H1 (cell line): ENCODE data around the gene ECE2. TPM values are rescaled to one million over a fixed set of nuclear protein-coding genes. Genes with fewer than 3 reads are reported as not detected.

Experiments
- BACH1 ChIP-seq: IDR thresholded peaks from 2 replicates; pipeline ENCODE4 v1.6.1; 2012; ENCODE audit warnings: low read length, improper control_type of control experiment
- CBX8 ChIP-seq: fragments of 300-800, 300-1000 bp; sonication (generic); IDR thresholded peaks from 2 replicates; pipeline ENCODE4 v1.7.1; 2016; ENCODE audit warnings: low read depth, low read length, borderline replicate concordance
- CREB1 ChIP-seq: IDR thresholded peaks from 2 replicates; pipeline ENCODE4 v1.6.1; 2012; ENCODE audit warnings: inconsistent platforms
- KDM1A ChIP-seq: fragments of 200-600, 300-600 bp; sonication (generic); IDR thresholded peaks from 2 replicates; pipeline ENCODE4 v1.7.1; 2016; ENCODE audit warnings: mild to moderate bottlenecking, low read length, borderline replicate concordance
- MAX ChIP-seq: IDR thresholded peaks from 2 replicates; pipeline ENCODE4 v1.6.1; 2012; ENCODE audit warnings: inconsistent platforms
- TCF12 ChIP-seq: IDR thresholded peaks from 2 replicates; pipeline ENCODE4 v1.6.1; 2011; ENCODE audit warnings: low read depth, mild to moderate bottlenecking, low read length
- polyA plus RNA-seq, 7 experiments: library from polyadenylated mRNA; depleted of rRNA in 3 of 7; stranded (reverse) in 5 of 7; unstranded in 2 of 7; fragments of >200 nt in 5 of 7; fragments of 200-250 nt in 2 of 7; gene quantifications; 1 replicate in 5 of 7; 2 replicates in 1 of 7; 4 replicates in 1 of 7; pipeline versions ENCODE4 v1.2.1 to v1.2.3, GENCODE V29; 2011 to 2013; ENCODE audit warnings: missing spikeins in 2 of 7, mixed read lengths in 2 of 7
- total RNA-seq: library from RNA; stranded (reverse); fragmentation: NEBNext Ultra II Directional; extraction: Animal tissue kit (Norgen Biotek cat#: 25700); gene quantifications from 2 replicates; pipeline ENCODE4 v1.2.1, GENCODE V29; 2021

Gene ECE2
- total and polyA plus RNA-seq, 2 of the 8 experiments (the other 6 are each of a cell fraction or from before 2014, with no cell fraction given), result 0.44 to 0.86 TPM

GRCh38 chr3:184325715-184326369 lies 50.0 kb downstream of the ECE2 start (continued):
- no peak for TF ChIP-seq CBX8
- TF ChIP-seq MAX, result no peak
- TF ChIP-seq CREB1, result no peak
- TF ChIP-seq TCF12, result no peak
- TF ChIP-seq BACH1, result no peak
- no peak for TF ChIP-seq KDM1A
